GM12878 (cell line): Measurements from ENCODE around the gene OR4F15. TPM values are rescaled to one million over a fixed set of nuclear protein-coding genes. Genes with fewer than 3 reads are reported as not detected.

Experiments
- ATAC-seq: fragments of 200-7000 bp; cut with Tn5 transposase; 3 replicates; pipeline ENCODE4 v1.9.1; 2020; ENCODE audit warnings: mild to moderate bottlenecking, moderate library complexity
- BruUV-seq: library from RNA; stranded (reverse); fragments of 400-500 nt; replicated peaks from 2 replicates; lab custom pipeline; 2021; lab: Mats Ljungman, UMichigan
- CTCF ChIA-PET: fragments of 300-600 bp; sonication (Branson Sonifier 250); formaldehyde crosslinking; extraction: SDS; loops from one replicate; lab custom pipeline; 2021; ENCODE audit warnings: inconsistent platforms; lab: Yijun Ruan, JAX
- POLR2A ChIA-PET: fragments of 350-600 bp; formaldehyde crosslinking; extraction: SDS; loops from one replicate; lab custom pipeline; 2021; ENCODE audit warnings: inconsistent platforms; lab: Charles Lee
- RAD21 ChIA-PET: fragments of 300-600 bp; sonication (Branson Sonifier 250); formaldehyde crosslinking; loops from one replicate; lab custom pipeline; 2023; ENCODE audit warnings: antibody characterized with exemption; ENCODE audit not compliant: unreplicated experiment; lab: Charles Lee
- SMC1A ChIA-PET: fragments of 300-600 bp; sonication (Branson Sonifier 250); formaldehyde crosslinking; loops from one replicate; lab custom pipeline; 2023; ENCODE audit not compliant: unreplicated experiment, uncharacterized antibody; lab: Charles Lee
- DNase-seq: peaks from one replicate; pipeline ENCODE4 v3.0.0-alpha.2; 2011; ENCODE audit warnings: low read depth, low spot score
- FAIRE-seq: peaks from 3 replicates; lab custom pipeline; 2011; peaks lifted over from hg19 to GRCh38; lab: Jason Lieb, UNC
- H2AFZ ChIP-seq: 2 replicates; pipeline ENCODE4 v1.6.0; 2011; ENCODE audit warnings: low read depth, low read length, control low read depth; ENCODE audit not compliant: control insufficient read depth
- H3K27ac ChIP-seq: 2 replicates; pipeline ENCODE4 v1.5.1; 2011; ENCODE audit warnings: control low read depth; ENCODE audit not compliant: control insufficient read depth, insufficient read depth
- H3K27me3 ChIP-seq, 2 experiments: replicated peaks in 1 of 2; 2 replicates each; pipeline versions ENCODE4 v1.6.0 to v1.6.1; 2011; ENCODE audit warnings: low read length in 1 of 2; ENCODE audit not compliant: control insufficient read depth in 2 of 2, insufficient read depth in 2 of 2
- H3K36me3 ChIP-seq, 2 experiments: 2 replicates each; pipeline ENCODE4 v1.5.1; 2011; ENCODE audit warnings: low read length in 1 of 2; ENCODE audit not compliant: control insufficient read depth in 2 of 2, insufficient read depth in 2 of 2
- H3K4me1 ChIP-seq: 2 replicates; pipeline ENCODE4 v1.6.1; 2011; ENCODE audit warnings: mild to moderate bottlenecking, low read length, moderate library complexity, mixed read lengths; ENCODE audit not compliant: control insufficient read depth, insufficient read depth
- H3K4me2 ChIP-seq: 2 replicates; pipeline ENCODE4 v1.6.0; 2011; ENCODE audit warnings: control low read depth; ENCODE audit not compliant: control insufficient read depth, insufficient read depth
- H3K4me3 ChIP-seq: fragments of 200-600 bp; sonication (generic); 2 replicates; pipeline ENCODE4 v1.5.1; 2016
- H3K79me2 ChIP-seq: 2 replicates; pipeline ENCODE4 v1.6.0; 2011; ENCODE audit warnings: low read length; ENCODE audit not compliant: control insufficient read depth, insufficient read depth
- H3K9ac ChIP-seq: 2 replicates; pipeline ENCODE4 v1.8.0; 2011; ENCODE audit warnings: low read length, control low read depth, mixed read lengths; ENCODE audit not compliant: control insufficient read depth, insufficient read depth
- H3K9me3 ChIP-seq: replicated peaks from 3 replicates; pipeline ENCODE4 v1.5.1; 2011; ENCODE audit warnings: mild to moderate bottlenecking, low read length; ENCODE audit not compliant: control insufficient read depth, insufficient read depth
- H4K20me1 ChIP-seq: 2 replicates; pipeline ENCODE4 v1.6.0; 2011; ENCODE audit not compliant: control insufficient read depth, insufficient read depth
- HDGF ChIP-seq: fragments of 450-650 bp; IDR thresholded peaks from 2 replicates; pipeline ENCODE4 v1.6.1; 2016; ENCODE audit warnings: antibody characterized with exemption
- IKZF2 ChIP-seq, 2 experiments: fragments of 450-650 bp; IDR thresholded peaks; 2 replicates each; pipeline ENCODE4 v1.6.1; 2017; ENCODE audit warnings: mild to moderate bottlenecking in 2 of 2, moderate library complexity in 2 of 2
- MYB ChIP-seq: fragments of 150-350 bp; IDR thresholded peaks from 2 replicates; pipeline ENCODE4 v1.6.1; 2014; ENCODE audit warnings: mild to moderate bottlenecking, low read depth, low read length, borderline replicate concordance
- PAX8 ChIP-seq: fragments of 450-650 bp; IDR thresholded peaks from 2 replicates; pipeline ENCODE4 v1.6.1; 2017; ENCODE audit warnings: mild to moderate bottlenecking, moderate library complexity
- RAD21 ChIP-seq: IDR thresholded peaks from 2 replicates; pipeline ENCODE4 v1.6.1; 2011; ENCODE audit warnings: mild to moderate bottlenecking, low read depth, low read length, moderate library complexity; ENCODE audit not compliant: insufficient read depth
- SREBF1 ChIP-seq: IDR thresholded peaks from 2 replicates; pipeline ENCODE4 v1.6.1; 2012; ENCODE audit warnings: mild to moderate bottlenecking, low read length
- ZNF217 ChIP-seq: fragments of 450-650 bp; IDR thresholded peaks from 2 replicates; pipeline ENCODE4 v1.6.1; 2017; ENCODE audit warnings: antibody characterized with exemption, mild to moderate bottlenecking
- ZSCAN29 ChIP-seq: fragments of 450-650 bp; IDR thresholded peaks from 2 replicates; pipeline ENCODE4 v1.6.1; 2017; ENCODE audit warnings: mild to moderate bottlenecking, moderate library complexity
- WGBS: methylation state at CpG from one replicate; pipeline ENCODE4 v1.1.6; 2016; ENCODE audit warnings: low lambda C conversion rate; ENCODE audit not compliant: insufficient replicate concordance, insufficient coverage; ENCODE audit errors: missing lambda C conversion rate; 5-methylcytosine and 5-hydroxymethylcytosine counted together
- in situ Hi-C: fragments of 300-500 bp; cut with MboI; formaldehyde crosslinking; loops from 9 replicates; pipeline ENCODE4 v1.14.3; 2018; ENCODE audit warnings: mixed read lengths
- intact Hi-C: fragments of 100-400 bp; cut with micrococcal nuclease; formaldehyde crosslinking; loops from one replicate; pipeline ENCODE4 v1.14.2; 2022; ENCODE audit not compliant: unreplicated experiment
- polyA plus RNA-seq, 11 experiments: library from polyadenylated mRNA; depleted of rRNA in 4 of 11; unstranded in 6 of 11; stranded (reverse) in 5 of 11; fragments of >200 nt; fragmentation: Nextera tagmentation in 4 of 11; fragmentation: Illumina TruSeq in 1 of 11; extraction: Ambion mirVana in 4 of 11; extraction: Trizol in 1 of 11; gene quantifications; 1 replicate in 1 of 11; 2 replicates in 10 of 11; pipeline versions ENCODE4 v1.2.1 to v1.2.3, GENCODE V29; 2011 to 2016; ENCODE audit warnings: inconsistent platforms in 2 of 11, missing spikeins in 2 of 11, low read depth in 1 of 11
- total RNA-seq, 4 experiments: library from RNA; depleted of rRNA in 3 of 4; stranded (reverse); fragments of >200 nt in 3 of 4; fragmentation: Illumina TruSeq in 1 of 4; extraction: Trizol in 1 of 4; gene quantifications; 2 replicates each; pipeline versions ENCODE4 v1.2.1 to v1.2.3, GENCODE V29; 2013 to 2021
- TF ChIP-seq, protein P1 (sequence below), 3 experiments: IDR thresholded peaks in 2 of 3; conservative IDR thresholded peaks in 1 of 3; 2 replicates each; pipeline ENCODE4 v1.5.1; 2011; ENCODE audit warnings: low read depth in 3 of 3, low read length in 3 of 3, mild to moderate bottlenecking in 3 of 3, control low read depth in 2 of 3, moderate library complexity in 2 of 3, inconsistent platforms in 1 of 3, mixed read lengths in 1 of 3; ENCODE audit not compliant: control insufficient read depth in 2 of 3, insufficient read depth in 1 of 3; ENCODE audit errors: extremely low read depth in 1 of 3
- TF ChIP-seq, protein P2 (sequence below): fragments of 450-650 bp; IDR thresholded peaks from 2 replicates; pipeline ENCODE4 v1.6.1; 2016; ENCODE audit warnings: mild to moderate bottlenecking

Gene OR4F15
- total and polyA plus RNA-seq, 10 of the 15 experiments (the other 5 are each of a cell fraction or from before 2014, with no cell fraction given): not detected

DNA sequence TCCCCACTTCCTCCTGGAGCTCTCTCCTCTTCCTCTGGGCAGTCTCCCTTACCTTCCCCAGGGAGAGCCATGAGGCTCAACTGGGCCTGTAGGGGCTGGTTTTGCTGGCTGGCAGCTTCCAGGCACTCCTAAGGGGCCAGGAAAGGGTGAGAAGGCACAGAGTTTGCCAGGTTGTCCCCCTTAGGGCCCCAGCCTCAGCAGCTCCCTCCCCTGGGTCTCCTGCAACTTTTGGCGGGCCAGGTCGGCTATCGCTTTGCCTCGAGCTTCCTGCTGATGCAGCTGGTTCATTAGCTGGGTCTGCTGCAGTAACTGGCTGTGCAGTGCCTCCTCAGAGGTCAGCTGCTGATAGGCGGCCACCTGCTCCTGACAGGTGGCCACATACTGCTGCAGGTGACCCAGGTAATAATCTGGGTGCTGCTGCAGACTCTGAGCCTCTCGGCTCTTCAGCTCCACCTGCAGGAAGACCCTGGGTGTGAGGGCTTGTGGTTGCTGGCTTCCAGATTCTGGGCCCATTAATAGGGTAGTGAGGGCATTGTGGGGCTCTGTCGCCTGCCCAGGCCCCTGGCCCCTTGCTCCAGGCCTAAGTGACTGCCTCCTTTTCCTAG, 38.4 kb upstream of the OR4F15 start:
- no peak for FAIRE-seq
- TF ChIP-seq, protein P1, sequence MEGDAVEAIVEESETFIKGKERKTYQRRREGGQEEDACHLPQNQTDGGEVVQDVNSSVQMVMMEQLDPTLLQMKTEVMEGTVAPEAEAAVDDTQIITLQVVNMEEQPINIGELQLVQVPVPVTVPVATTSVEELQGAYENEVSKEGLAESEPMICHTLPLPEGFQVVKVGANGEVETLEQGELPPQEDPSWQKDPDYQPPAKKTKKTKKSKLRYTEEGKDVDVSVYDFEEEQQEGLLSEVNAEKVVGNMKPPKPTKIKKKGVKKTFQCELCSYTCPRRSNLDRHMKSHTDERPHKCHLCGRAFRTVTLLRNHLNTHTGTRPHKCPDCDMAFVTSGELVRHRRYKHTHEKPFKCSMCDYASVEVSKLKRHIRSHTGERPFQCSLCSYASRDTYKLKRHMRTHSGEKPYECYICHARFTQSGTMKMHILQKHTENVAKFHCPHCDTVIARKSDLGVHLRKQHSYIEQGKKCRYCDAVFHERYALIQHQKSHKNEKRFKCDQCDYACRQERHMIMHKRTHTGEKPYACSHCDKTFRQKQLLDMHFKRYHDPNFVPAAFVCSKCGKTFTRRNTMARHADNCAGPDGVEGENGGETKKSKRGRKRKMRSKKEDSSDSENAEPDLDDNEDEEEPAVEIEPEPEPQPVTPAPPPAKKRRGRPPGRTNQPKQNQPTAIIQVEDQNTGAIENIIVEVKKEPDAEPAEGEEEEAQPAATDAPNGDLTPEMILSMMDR (IDR thresholded peaks at IDR 0.05 in 2 of 3, conservative IDR thresholded peaks at IDR 0.05 in 1 of 3; ENCODE audit: control insufficient read depth in 2 of 3, extremely low read depth in 1 of 3, insufficient read depth in 1 of 3, low read depth in 3 of 3, low read length in 3 of 3): peak; percentile 41 to 55 (median 45); a peak in 5 of 6 replicates
- TF ChIP-seq HDGF (no peak), RAD21 (peak; percentile 50)
- 51% methylated on average over 7 of the region's 7 CpGs for WGBS
- H2AFZ ChIP-seq: no peak overlapping the region
- H3K9ac ChIP-seq: no peak overlapping the region
- no peak overlapping the region for H3K4me3 ChIP-seq
- no peak for DNase-seq
- H3K4me1 ChIP-seq: no peaks in the 10 kb centered on the region
- H3K4me2 ChIP-seq: no peak overlapping the region
- H3K36me3 ChIP-seq: no peaks in the 10 kb centered on the region
- CTCF ChIA-PET: interaction anchor here (1.2 kb wide), 1 partner anchor 25 kb away, joined by 3 read pairs; no protein-coding TSS in a partner anchor
- H3K27me3 ChIP-seq: peaks cover 0 to 2% of the 10 kb centered on the region in 2 experiments; a peak in 1 of 4 replicates
- in situ Hi-C loops: no loop called here
- no peaks in the 10 kb centered on the region for H4K20me1 ChIP-seq
- ATAC-seq: no peak
- no peak overlapping the region for H3K27ac ChIP-seq
- POLR2A ChIA-PET: no interaction called here
- no TSS peak for BruUV-seq
- no peaks in the 10 kb centered on the region for H3K9me3 ChIP-seq
- RAD21 ChIA-PET: no interaction called here
- intact Hi-C loops: no loop called here
- SMC1A ChIA-PET: interaction anchor here (0.7 kb wide), 1 partner anchor 879 kb away, joined by 3 read pairs; no protein-coding TSS in a partner anchor
- H3K79me2 ChIP-seq: no peaks in the 10 kb centered on the region

DNA sequence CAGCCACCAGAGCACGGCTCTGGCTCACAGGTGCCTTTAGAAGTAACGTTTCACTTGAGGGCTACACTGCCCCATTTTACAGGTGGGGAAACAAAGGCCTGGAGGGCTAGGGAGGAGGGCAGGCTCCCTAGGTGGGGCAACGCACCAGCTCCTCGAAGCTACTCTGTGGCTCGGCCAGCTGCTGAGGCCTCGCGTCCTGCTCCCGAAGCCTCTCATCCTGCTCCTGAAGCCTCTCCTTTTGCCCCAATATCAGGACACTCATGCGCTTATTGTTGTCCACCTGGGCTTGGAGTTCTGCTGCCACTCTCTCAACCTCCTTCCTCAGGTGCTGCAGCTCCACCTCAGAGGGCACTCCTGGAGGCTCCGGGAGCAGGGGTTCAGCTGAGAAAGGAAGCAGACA, 36.9 kb upstream of the OR4F15 start:
- Histone ChIP-seq H3K36me3 (no peaks in the 10 kb centered on the region), H3K9me3 (no peaks in the 10 kb centered on the region), H3K27ac (no peak overlapping the region), H4K20me1 (no peaks in the 10 kb centered on the region), H2AFZ (no peak overlapping the region), H3K27me3 (peaks cover 0 to 2% of the 10 kb centered on the region in 2 experiments; a peak in 1 of 4 replicates), H3K9ac (no peak overlapping the region), H3K4me3 (no peak overlapping the region), H3K4me1 (no peaks in the 10 kb centered on the region), H3K79me2 (no peaks in the 10 kb centered on the region), H3K4me2 (no peak overlapping the region)
- ATAC-seq (no peak), FAIRE-seq (no peak), DNase-seq (no peak)
- WGBS: 74% methylated on average over 10 of the region's 10 CpGs
- no TSS peak for BruUV-seq
- ChIA-PET RAD21 (no interaction called here), POLR2A (interaction anchor here (0.6 kb wide), 1 partner anchor 1252 kb away, joined by 4 read pairs; no protein-coding TSS in a partner anchor), CTCF (interaction anchor here (1.1 kb wide), 1 partner anchor 9 kb away, joined by 3 read pairs; no protein-coding TSS in a partner anchor), SMC1A (no interaction called here)
- intact Hi-C loops (no loop called here), in situ Hi-C loops (no loop called here)
- TF ChIP-seq SREBF1: no peak
- no peak for TF ChIP-seq ZSCAN29
- no peak for TF ChIP-seq IKZF2 (IDR thresholded peaks at IDR 0.05)
- TF ChIP-seq PAX8: no peak
- TF ChIP-seq, protein P2, sequence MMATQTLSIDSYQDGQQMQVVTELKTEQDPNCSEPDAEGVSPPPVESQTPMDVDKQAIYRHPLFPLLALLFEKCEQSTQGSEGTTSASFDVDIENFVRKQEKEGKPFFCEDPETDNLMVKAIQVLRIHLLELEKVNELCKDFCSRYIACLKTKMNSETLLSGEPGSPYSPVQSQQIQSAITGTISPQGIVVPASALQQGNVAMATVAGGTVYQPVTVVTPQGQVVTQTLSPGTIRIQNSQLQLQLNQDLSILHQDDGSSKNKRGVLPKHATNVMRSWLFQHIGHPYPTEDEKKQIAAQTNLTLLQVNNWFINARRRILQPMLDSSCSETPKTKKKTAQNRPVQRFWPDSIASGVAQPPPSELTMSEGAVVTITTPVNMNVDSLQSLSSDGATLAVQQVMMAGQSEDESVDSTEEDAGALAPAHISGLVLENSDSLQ: no peak
- no peak for TF ChIP-seq MYB
- TF ChIP-seq ZNF217: no peak
